GM18909 (cell line): ENCODE data around the gene TAF4.
"Not testable (repeated sequence)": the region's sequence is repeated elsewhere in the genome, so short reads cannot be mapped to it uniquely, and the experiment has no call there.

Experiments used
- ATAC-seq: cut with Tn5 transposase; IDR thresholded peaks from one replicate; pipeline ENCODE4 v1.9.1; 2021; ENCODE audit warnings: mild to moderate bottlenecking; ENCODE audit not compliant: unreplicated experiment, poor library complexity

Gene TAF4

DNA sequence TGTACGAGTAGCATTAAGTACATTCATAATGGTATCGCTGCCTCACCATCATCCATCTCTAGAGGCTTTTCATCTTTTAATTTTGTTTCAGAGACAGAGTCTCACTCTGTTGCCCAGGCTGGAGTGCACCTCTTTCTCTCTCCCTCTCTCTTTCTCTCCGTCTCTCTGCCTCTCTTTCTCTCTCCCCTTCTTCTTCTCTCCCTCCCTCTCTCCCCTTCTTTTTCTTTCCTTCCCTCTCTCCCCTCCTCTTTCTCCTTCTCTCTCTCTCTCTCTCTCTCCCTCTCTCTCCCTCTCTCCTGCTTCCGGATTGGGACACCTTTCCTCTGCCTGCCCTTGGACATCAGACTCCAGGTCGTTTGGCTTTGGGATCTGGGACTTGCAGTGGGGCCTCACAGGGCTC lies 17.6 kb upstream of the TAF4 start:
- ATAC-seq, result no peak

DNA sequence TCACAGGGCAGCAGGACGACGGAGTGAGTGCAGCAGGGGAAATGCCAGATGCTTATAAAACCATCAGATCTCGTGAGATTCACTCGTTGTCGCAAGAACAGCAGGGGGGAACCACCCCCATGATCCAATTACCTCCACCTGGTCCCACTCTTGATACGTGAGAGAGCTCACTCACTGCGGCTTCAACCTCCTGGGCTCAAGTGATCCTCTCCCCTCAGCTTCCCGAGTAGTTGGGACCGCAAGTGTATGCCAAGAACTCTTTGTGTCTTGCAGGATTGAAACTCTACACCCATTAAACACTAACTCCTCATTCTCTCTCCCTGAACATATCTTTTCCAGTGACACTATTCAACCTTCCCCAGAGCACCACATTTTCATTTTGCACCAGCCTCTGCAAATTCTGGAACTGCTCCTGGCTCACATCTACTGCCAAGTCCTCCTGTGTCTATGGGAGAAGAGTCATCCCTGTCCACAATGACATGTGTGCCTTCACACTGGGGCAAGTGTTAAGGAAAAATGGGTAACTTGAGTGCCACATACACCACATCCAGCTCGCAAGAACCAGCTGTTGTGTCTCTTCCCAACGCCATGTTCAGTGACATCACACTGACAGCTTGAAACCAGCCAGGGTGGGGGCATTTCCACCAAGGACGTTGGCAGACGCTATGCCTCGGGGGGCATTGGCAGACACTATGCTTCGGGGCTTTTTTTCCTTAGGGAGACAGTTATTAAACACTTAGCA lies 14.7 kb upstream of the TAF4 start:
- no peak for ATAC-seq

DNA sequence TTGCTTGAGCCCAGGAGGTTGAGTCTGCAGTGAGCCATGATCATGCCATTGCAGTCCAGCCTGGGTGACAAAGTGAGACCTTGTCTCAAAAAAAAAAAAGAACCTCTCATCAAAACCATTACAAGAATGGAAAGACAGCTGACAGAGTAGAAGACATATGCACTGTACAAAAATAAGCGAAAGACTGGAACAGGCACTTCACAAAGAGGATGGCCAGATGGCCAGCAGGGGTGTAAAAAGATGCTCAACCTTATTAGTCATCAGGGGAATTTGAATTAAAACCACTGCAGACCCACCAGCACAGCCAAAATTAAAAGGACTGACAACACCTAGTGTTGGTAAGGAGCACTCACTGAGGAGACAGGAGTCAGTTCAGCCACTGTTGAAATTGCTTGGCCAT lies 13.5 kb upstream of the TAF4 start:
- ATAC-seq, result no peak

DNA sequence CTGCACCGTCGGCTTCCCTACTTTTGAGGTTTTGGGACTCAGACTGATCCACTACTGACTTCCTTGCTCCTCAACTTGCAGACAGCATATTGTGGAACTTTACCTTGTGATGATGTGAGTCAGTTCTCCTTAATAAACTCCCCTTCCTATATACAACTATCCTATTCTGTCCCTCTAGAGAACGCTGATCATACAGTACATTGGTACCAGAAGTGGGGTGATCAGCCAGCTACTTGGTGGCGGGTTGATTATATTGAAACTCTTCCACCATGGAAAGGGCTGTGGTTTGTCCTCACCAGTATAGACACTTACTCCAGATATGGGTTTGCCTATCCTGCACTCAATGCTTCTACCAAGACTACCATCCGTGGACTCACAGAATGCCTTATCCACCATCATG lies 7.6 kb upstream of the TAF4 start:
- ATAC-seq, result no peak

DNA sequence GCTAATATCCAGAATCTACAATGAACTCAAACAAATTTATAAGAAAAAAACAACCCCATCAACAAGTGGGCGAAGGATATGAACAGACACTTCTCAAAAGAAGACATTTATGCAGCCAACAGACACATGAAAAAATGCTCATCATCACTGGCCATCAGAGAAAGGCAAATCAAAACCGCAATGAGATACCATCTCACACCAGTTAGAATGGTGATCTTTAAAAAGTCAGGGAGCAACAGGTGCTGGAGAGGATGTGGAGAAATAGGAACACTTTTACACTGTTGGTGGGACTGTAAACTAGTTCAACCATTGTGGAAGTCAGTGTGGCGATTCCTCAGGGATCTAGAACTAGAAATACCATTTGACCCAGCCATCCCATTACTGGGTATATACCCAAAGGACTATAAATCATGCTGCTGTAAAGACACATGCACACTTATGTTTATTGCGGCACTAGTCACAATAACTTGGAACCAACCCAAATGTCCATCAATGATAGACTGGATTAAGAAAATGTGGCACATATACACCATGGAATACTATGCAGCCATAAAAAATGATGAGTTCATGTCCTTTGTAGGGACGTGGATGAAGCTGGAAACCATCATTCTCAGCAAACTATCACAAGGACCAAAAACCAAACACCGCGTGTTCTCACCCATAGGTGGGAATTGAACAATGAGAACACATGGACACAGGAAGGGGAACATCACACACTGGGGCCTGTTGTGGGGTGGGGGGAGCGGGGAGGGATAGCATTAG lies 6.2 kb upstream of the TAF4 start:
- not testable (repeated sequence) for ATAC-seq

DNA sequence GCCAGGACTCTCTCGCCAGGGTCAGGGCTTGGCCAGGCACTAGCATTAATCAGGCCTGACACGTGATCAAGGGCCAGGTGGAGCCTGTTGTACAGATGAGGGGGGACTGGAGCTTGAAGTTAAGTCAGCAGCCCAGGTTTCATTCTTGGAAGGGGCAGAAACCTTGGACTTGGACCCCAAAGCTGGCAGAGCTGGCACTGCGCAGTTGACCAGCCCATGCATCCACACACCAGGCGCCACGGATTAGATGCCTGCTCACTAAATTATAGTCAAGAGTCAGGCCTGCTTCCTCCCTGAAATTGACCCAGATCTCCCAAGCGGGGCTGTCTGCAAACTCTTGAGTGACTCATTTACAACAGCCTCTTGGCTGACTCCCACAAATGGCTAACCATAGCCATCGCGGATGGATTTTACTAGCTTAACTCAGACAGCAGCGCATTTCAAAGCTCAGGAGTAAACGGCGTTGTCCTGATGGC lies 4.1 kb upstream of the TAF4 start:
- ATAC-seq, result no peak

DNA sequence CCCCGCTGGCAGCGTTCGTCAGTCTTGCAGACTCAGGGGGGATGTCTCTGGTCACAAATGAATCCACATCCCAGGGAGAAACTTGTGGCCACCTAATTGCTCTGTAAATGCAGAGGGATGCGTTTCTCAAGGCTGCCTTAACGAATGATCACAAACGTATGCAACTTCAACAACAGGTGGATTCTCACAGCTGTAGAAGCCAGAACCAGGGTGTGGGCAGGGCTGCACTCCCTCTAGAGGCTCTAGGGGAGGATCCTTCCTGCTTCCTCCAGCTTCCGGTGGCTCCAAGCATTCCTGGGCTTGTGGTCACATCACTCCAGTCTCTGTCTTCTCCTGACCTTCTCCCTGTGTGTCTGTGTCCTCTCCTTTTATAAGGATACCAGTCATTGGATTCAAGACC lies 3.3 kb upstream of the TAF4 start:
- no peak for ATAC-seq

DNA sequence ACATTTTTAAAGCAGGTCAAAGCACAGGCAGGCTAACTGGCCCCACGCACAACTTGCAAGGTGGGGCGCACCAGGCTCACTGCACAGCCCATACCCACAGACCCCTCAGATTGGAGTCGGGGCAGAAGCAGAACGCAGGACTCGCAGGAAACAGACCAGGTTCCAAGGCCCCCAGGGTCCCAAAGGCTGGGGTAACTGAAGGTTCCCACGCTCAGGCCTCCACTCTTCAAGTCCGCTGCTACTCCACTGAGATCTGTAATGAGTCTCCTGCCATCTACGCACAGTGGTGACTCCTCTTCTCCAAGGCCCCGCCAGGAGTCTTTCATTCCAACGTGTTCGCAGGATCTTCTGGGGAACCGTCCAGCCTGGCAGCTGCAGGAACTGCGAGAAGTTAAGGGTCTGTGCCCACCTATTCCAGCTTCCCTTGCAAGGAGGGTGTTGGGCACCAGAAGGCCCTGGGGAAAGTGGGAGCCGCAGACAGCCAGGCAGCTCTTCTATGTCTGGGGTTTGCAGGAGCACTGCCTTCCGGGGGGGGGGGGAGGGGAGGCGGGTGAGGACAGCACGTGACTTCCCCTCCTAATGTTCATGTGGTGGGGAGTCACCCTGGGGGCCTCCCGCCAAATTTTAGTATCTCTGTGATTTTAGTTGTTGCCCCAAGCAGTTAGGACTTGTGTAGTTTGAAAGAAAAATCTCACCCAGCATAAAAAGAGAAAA lies 2.0 kb upstream of the TAF4 start:
- ATAC-seq, result no peak

DNA sequence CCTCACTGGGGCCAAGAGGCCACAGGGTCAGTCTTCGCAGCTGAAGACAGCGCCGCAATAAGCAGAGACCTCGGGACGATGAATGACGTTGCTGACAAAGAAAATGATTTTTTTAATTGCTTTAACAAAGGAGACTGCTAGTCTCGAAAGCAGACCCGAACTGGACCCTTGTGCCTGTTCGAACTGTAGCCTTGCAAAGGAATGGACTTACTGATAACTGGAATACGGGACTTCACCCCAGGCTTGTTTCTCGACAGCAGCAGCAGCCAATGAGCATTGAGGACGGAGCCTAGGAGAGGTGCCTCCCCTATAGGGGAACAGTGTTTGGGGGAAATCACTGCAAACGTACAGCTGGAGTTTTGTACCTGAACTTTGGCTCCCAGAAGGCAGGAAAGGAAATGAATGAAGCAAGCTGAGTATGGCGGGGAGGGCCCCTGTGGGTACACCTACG lies 1.3 kb upstream of the TAF4 start:
- ATAC-seq, result no peak

DNA sequence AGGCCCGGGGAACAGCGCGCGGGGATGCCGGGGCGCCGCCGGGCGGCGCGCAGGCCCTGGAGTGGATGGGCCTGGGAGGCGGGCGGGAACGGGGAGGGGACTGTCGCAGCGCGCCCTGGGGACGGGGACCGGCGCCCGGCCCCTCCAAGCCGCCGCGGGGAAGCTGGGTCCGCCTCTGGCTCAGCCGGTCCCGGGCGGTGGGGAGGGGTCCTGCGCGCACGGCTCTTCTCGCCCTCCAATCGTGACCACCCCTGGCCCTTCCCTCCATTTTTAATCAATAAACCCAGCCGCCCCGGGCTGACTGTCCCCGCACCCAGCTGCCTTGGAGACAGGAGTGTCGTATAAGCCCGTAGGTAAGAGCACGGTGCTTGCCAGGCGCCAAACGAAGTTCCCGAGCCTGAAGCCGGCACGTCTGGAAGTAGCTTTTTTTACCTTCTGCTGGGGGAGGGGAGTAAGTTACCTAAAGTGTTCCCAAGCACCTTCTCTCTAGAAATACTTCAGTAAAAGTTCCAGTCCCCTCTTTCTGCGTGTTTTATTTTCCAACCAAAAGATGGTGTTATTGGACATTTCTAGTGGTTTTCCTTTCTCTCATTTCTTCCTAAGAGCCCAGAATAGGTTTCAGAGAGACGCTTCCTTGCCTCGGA lies 780 bp upstream of the TAF4 start:
- ATAC-seq, result peak; percentile 38

DNA sequence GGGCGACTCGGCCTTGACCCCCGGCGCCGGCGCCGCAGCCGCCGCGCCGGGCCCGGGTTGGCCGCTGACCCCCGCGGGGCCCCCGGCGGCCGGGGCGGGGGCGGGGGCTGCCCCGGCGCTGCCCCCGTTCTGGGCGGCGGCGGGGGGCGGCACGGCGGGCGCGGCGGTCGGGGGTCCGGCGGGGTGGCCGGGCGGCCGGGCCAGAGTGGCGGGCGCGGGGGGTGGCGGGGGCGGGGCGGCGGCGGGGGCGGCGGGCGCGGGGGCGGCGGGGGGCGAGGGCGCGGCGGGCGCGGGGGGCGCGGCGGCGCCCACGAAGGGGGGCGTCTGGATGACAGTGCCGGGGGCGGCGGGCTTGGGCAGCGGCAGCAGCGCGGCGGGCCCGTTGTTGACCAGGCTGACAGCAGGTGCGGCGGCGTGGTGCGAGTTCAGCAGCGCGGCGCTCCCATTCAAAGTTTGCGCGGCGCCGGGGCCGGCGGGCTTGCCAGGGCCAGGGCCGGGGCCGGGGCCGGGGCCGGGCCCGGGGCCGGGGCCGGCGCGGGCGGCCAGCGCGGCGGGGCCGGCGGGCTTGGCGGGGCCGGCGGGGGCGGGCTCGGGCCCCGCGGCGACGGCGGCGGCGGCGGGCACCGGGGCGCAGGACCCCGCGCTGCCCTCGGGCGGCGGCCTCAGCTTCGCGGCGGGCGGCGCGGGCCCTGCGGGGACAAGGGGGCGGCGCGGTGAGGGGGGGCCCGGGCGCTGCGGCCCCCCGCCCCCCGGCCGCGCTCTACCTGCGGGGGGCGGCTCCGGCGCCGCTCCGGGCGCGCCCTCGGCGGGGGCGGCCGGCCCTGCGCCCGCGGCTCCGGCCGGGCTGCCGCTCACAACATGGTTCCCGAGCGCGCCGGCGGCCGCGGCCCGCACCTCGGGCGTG lies 659 bp downstream of the TAF4 start:
- ATAC-seq, result peak; percentile 40

DNA sequence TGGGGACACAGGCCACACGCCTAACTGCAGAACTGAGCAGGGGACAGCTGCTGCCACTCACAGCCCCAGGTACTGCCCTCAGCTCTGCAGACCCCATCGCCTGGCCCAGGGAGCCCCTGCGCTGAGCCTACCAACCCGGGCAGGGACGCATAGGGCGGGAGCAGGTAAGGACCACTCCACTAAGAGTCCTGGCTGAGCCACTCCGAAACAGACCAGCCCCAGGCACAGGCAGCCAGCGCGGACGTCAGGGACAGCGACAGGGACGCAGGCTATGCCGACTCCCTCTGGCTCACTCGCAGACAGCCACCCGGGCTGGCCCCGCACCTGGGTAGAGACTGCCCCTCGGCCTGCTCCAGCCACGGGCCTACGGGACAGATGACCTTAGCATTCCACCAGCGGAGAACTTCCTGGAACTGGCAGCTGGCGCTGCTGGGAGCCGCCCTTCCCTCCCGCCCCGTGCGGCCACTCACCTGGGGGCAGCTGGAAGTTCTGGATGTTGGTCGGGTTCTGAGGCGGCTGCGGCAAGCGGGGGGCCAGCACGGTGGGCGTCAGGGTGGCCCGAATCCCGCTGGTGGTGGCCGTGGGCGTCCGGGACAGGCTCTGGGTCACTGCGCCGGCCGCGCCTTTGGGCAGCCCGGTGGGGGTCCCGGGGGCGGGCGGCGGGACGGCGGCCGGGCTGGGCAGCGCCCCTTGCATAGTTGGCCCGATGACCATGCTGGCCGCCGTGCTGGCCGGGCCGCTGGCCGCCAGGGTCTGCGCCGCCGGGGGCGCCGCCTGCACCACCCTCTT lies 1.5 kb downstream of the TAF4 start:
- ATAC-seq, result no peak

DNA sequence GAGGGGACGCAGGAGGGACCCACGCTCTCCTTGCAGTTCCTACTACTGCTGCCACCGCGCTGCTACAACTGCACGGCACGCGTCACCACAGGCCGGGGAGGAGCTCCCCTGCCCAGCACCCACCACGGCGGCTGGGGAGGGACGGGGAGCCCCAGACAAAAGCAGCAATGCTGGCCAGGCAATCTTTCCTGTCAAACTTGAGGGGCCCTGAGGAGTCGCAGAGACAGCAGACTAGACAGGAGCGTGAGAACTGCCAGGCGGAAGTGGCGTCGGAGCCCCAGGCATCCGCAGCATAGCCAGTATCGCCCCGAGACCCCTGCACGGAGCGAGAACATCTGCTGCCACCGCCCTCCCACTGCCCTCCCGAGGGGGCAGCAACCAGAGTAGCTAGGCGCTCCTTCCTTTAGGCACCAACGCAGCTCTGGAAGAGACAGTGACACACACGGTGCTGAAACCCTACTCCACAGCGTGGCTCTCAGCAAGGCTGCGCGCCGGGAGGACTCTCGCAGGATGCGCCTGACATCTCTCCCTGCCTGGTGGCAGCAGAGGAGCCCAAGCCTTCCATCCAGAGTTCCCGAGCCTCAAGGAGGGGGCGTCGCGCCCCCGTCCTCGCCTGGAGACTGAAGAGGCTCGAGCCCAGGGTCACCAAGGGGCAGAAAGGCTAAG lies 2.2 kb downstream of the TAF4 start:
- no peak for ATAC-seq

DNA sequence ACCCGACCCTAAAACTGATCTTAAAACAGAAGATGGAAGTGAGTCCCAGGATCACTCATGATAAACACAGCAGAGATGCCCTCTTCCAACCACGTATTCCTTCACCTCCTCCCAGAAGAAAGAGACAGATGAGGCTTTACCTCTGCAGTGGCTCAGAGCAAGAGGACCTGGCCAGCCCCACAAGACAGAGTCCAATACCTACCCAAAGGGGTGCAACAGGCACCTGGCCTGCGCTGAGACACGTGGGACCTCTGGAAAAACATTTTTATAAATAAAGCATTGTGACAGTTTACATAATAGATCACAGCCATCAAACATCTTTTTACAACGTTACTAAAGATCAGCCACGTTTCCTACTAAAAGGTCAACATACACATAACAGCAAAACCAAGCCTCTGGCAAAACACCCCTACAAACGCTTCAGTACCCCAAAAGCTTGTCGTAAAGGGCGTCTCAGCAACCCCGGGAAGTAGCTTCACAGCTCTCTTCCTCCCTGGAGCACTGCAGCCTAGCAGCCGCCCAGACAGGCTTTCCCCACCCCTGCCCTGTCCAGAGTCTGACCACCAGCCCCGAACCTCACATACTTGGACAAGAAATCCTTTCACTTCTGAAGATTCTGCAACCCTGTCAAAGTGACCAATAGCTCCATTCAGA lies 2.9 kb downstream of the TAF4 start:
- no peak for ATAC-seq

DNA sequence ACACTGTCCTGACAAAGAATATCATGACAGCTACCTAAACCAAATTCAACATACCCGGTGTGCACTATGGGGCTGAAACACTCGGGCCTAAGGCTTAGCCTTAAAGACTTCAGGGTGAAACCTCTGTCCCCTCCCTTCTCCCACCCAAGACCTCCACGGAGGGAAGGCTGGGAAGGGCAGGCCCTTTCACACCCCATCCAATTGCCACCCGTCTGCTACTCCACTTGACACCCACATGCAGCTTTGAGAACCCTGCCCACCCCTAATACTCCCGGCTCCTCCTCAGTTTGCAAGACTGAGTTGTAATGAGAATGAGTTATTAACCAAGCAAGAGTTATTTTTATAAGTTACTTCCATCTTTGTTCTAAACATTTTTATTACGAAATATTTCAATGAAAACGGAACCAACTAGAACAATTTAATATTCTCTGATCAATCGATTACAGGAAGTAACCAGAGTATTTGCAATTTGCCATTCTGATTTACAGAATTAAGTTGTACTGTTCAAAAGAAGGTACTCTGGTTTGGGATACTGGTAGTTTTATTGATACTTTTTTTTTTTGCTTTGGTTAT lies 3.7 kb downstream of the TAF4 start:
- ATAC-seq, result no peak

DNA sequence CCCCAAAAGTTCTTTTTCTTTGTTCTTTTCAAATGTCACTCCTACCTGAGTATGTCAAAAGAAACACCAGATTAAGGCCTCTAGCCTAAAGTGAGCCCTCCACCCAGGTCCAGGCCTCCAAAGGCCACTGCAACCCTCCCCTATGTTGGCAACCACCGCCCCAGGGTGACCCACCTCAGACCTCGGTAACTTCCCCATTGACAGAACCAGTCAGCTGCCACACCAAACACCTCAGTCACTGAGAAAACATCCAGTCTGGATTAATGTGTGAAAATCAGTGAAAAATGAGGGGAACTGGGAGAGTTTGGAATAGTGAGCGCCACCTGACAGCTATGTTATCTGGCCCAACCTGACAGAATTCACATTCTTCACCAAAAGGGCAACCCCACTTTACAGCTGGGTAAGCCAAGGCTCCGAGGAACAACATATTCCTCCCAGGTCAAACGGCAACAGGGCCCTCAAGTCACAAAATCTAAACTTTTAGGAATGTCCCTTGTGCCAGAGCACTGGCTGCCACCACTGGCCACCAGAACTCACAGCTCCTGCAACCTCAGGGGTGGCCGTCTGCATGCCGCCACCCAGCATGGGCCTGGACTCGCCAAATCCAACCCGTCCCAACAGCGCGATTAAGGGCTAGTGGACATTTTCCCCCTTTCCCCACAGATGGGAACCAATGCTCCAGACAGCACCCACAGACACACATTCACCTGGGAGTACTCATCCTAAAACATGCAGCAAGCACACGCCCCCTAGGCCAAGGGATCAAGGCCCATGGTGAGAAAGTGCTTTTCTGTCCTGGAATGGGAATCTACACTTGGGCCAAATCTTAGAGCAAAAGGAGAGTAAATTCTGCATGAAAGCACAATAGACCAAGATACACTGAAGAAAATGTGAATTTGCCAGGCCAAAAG lies 4.8 kb downstream of the TAF4 start:
- ATAC-seq, result no peak
